Tibial nerve (tissue), 3 donors: ENCODE measurements around the gene CHTF8.

Source experiments
- POLR2A ChIP-seq, 2 donors: fragments of 450-650 bp; IDR thresholded peaks; one replicate each; pipeline ENCODE4 v1.6.1; 2017; ENCODE audit warnings: antibody characterized with exemption in 2 of 2, mild to moderate bottlenecking in 2 of 2, moderate library complexity in 2 of 2
- TF ChIP-seq, protein P1 (sequence below), 5 experiments: fragments of 200-600 bp in 3 of 5; fragments of 450-650 bp in 2 of 5; sonication (generic) in 3 of 5; IDR thresholded peaks; one replicate each; pipeline ENCODE4 v1.5.1; 2016 to 2019; ENCODE audit warnings: antibody characterized with exemption in 5 of 5, mild to moderate bottlenecking in 3 of 5, moderate library complexity in 2 of 5

DNA sequence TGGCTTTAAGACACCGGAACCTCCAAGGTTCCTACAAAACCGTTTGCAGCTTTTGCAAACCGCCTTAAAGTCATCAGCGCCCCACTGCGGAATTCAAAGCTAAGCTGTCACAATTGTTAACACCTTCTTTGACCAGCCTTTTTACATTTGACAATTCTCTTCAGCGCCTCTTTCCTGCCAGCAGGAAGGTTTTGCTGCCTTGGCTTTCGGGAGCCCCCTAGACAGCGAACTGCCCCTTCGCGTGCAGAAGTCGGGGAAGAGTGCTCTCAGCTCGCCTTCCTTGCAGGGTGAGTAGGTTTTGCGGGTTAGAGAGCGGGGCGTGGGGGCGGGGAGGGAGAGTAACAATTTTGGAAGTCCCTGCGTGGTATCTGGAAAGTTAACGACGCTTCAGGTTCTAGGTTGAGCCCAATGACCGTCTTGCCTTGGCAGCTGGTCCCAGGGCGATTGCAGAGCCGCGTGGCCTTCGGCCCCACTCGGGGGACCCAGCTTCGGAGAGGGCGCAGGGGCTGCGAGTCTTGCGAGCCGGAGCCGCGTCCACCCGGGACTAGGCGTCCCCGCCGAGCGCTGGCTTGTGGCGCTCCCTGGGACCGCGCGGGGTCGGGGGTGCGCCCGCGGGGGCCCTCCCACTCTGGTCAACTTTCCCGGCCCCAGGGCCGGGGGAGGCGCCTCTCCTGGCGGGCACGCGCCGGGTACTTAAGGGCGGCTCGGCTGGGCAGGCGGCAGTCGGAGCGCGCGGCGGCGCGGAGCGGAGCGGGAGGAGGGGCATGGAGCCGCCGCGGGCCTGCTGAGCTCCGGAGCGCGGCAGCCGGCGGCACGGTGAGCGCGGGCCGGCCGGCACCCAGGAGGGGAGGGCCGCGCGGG lies 26.7 kb downstream of the CHTF8 start, which contains the start of gene HAS3:
- TF ChIP-seq, protein P1, sequence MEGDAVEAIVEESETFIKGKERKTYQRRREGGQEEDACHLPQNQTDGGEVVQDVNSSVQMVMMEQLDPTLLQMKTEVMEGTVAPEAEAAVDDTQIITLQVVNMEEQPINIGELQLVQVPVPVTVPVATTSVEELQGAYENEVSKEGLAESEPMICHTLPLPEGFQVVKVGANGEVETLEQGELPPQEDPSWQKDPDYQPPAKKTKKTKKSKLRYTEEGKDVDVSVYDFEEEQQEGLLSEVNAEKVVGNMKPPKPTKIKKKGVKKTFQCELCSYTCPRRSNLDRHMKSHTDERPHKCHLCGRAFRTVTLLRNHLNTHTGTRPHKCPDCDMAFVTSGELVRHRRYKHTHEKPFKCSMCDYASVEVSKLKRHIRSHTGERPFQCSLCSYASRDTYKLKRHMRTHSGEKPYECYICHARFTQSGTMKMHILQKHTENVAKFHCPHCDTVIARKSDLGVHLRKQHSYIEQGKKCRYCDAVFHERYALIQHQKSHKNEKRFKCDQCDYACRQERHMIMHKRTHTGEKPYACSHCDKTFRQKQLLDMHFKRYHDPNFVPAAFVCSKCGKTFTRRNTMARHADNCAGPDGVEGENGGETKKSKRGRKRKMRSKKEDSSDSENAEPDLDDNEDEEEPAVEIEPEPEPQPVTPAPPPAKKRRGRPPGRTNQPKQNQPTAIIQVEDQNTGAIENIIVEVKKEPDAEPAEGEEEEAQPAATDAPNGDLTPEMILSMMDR (IDR thresholded peaks at IDR 0.05), result no peak
- no peak for TF ChIP-seq POLR2A (IDR thresholded peaks at IDR 0.05)
